Cardiac muscle cell (in vitro differentiated cells and primary cell): Measurements from ENCODE around the gene PTGDR. TPM values are rescaled to one million over a fixed set of nuclear protein-coding genes. Genes with fewer than 3 reads are reported as not detected.

ENCODE experiments used
- DNase-seq, 2 donors: peaks; one replicate each; pipeline versions ENCODE4 v3.0.0 to v3.0.0-alpha.2; 2010 to 2017; ENCODE audit warnings: low read depth in 1 of 2, low spot score in 1 of 2
- H3K27ac ChIP-seq: fragments of 200-600 bp; sonication (generic); 2 replicates; pipeline ENCODE4 v1.5.1; 2016
- H3K27me3 ChIP-seq: fragments of 200-600 bp; sonication (generic); 2 replicates; pipeline ENCODE4 v1.6.0; 2016; ENCODE audit warnings: control low read depth
- H3K36me3 ChIP-seq: fragments of 200-600 bp; sonication (generic); 2 replicates; pipeline ENCODE4 v1.5.1; 2016; ENCODE audit warnings: control low read depth
- H3K4me1 ChIP-seq: fragments of 200-600 bp; sonication (generic); 2 replicates; pipeline ENCODE4 v1.8.1; 2017; ENCODE audit warnings: low read depth, mild to moderate bottlenecking, mixed run types
- H3K4me3 ChIP-seq: fragments of 200-600 bp; sonication (generic); 2 replicates; pipeline ENCODE4 v1.5.1; 2016; ENCODE audit warnings: mild to moderate bottlenecking
- H3K9me3 ChIP-seq: fragments of 200-600 bp; sonication (generic); 2 replicates; pipeline ENCODE4 v1.5.1; 2017; ENCODE audit warnings: low read depth, mild to moderate bottlenecking, control low read depth
- polyA plus RNA-seq: library from polyadenylated mRNA; unstranded; fragments of >200 nt; fragmentation: Nextera tagmentation; extraction: Ambion mirVana; gene quantifications from 2 replicates; pipeline ENCODE4 v1.2.1, GENCODE V29; 2016
- total RNA-seq: library from RNA; depleted of rRNA; stranded (reverse); fragments of >200 nt; gene quantifications from 2 replicates; pipeline ENCODE4 v1.2.3, GENCODE V29; 2016
- TF ChIP-seq, protein P1 (sequence below): IDR thresholded peaks from 2 replicates; pipeline ENCODE4 v1.5.1; 2012; ENCODE audit warnings: low read depth, mild to moderate bottlenecking, low read length

The PTGDR gene
- total and polyA plus RNA-seq, 2 experiments from 2014 or later, result not detected

DNA sequence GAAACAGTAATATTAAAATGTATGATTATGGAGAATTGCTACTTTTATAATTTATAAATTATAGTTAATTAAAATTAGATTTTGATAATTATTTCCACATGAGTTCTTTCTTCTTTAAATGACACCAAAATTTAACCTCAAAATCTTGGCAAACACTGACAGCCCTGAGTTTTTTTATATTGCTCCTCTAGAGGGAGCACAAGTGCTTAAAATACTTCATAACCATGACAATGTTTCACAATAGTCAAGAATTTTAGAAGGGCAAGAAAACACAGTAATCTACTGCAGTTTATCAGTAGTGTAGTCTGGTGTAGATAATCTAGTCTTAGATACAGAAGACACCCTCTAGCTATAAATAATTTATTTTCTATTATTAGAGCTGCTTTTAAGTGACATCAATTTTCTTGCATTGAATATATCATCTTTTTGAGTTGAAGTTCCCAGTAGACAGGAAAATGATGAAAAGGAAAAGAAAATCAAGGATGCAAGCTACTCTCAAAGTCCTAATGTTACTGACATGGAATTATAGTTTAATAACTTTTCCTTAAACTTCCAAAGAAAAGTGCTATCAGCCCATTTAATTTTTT, 32.3 kb downstream of the PTGDR start:
- peak; percentile 41 to 74 for DNase-seq
- Histone ChIP-seq H3K27me3 (no peaks in the 10 kb centered on the region), H3K27ac (no peak overlapping the region), H3K9me3 (no peaks in the 10 kb centered on the region), H3K4me3 (no peak overlapping the region), H3K4me1 (no peaks in the 10 kb centered on the region), H3K36me3 (no peaks in the 10 kb centered on the region)
- TF ChIP-seq, protein P1, sequence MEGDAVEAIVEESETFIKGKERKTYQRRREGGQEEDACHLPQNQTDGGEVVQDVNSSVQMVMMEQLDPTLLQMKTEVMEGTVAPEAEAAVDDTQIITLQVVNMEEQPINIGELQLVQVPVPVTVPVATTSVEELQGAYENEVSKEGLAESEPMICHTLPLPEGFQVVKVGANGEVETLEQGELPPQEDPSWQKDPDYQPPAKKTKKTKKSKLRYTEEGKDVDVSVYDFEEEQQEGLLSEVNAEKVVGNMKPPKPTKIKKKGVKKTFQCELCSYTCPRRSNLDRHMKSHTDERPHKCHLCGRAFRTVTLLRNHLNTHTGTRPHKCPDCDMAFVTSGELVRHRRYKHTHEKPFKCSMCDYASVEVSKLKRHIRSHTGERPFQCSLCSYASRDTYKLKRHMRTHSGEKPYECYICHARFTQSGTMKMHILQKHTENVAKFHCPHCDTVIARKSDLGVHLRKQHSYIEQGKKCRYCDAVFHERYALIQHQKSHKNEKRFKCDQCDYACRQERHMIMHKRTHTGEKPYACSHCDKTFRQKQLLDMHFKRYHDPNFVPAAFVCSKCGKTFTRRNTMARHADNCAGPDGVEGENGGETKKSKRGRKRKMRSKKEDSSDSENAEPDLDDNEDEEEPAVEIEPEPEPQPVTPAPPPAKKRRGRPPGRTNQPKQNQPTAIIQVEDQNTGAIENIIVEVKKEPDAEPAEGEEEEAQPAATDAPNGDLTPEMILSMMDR, result peak; percentile 59

DNA sequence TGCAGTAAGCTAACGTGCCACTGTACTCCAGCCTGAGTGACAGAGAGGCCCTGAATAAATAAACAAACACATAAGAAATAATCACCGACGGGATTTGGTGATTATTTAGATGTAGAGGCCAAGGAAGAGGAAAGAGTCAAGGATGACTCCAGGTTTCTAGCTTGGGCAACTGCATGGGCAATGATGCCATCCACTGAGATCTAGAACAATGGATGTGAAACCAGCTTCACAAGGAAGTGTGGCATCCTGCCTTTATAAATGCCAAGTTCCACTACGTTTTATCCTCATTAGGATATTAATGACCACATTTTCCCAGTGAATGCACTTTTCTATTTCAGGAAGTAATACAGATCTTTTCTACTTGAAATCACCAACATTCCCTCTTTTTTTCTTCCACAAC, 35.7 kb downstream of the PTGDR start:
- Histone ChIP-seq H3K27ac (no peak overlapping the region), H3K4me1 (no peaks in the 10 kb centered on the region), H3K36me3 (no peaks in the 10 kb centered on the region), H3K4me3 (no peak overlapping the region), H3K9me3 (no peaks in the 10 kb centered on the region), H3K27me3 (peaks cover 5% of the 10 kb centered on the region)
- no peak for DNase-seq
- TF ChIP-seq, protein P1, result no peak

DNA sequence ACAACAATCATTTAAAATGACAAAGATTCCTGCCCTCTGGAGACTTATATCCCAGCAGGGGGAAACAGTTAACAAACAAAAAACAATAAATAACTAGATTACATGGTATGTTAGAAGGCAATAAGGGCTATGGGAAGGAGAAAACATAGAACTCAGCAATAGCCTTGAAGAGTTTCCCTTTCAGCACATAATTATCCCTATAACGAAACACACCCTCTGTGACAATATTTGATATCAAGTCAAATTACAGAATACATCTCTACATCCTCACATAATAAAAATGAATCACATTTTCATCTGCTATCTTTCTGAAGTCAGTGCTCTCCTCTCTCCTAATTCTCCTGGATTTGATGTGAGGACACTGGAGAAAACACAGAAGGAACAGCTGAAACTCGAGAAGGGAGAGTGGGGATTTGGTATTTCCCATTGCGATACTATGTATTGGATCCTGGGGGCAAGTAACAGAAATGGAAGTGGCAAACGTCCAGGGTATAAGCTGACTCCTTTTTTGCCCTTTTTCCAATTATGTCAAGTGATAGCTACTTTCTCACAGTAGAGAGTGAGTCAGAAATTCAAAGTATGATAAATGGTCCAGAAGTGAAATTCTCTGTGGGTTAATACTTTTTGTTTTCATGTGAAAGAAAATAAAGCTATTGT, 36.9 kb downstream of the PTGDR start:
- no peaks in the 10 kb centered on the region for H3K9me3 ChIP-seq
- H3K27ac ChIP-seq, result no peak overlapping the region
- H3K4me3 ChIP-seq, result no peak overlapping the region
- H3K27me3 ChIP-seq, result peaks cover 12% of the 10 kb centered on the region
- TF ChIP-seq, protein P1, result no peak
- no peaks in the 10 kb centered on the region for H3K4me1 ChIP-seq
- no peak for DNase-seq
- no peaks in the 10 kb centered on the region for H3K36me3 ChIP-seq

DNA sequence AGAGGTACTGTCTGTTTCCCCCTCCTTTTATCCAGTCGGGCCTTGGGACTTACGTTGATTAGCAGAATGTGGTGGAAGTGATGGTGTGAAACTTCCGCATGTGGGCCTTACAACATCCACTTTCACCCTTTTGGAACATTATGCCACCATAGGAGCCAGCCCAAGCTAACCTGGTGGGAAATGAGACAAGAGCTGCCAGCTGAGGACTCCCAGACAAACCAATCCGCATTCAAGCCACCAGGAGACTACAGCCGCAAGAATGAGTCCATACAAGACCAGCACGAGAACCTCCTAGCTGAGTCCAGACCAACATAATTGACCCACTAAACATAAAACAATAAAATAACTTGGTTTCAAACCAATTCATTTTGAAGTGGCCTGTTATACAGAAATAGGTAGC, 37.5 kb downstream of the PTGDR start:
- no peak for DNase-seq
- Histone ChIP-seq H3K9me3 (no peaks in the 10 kb centered on the region), H3K27ac (no peak overlapping the region), H3K27me3 (peaks cover 15% of the 10 kb centered on the region), H3K4me3 (no peak overlapping the region), H3K4me1 (no peaks in the 10 kb centered on the region), H3K36me3 (no peaks in the 10 kb centered on the region)
- TF ChIP-seq, protein P1, result no peak

DNA sequence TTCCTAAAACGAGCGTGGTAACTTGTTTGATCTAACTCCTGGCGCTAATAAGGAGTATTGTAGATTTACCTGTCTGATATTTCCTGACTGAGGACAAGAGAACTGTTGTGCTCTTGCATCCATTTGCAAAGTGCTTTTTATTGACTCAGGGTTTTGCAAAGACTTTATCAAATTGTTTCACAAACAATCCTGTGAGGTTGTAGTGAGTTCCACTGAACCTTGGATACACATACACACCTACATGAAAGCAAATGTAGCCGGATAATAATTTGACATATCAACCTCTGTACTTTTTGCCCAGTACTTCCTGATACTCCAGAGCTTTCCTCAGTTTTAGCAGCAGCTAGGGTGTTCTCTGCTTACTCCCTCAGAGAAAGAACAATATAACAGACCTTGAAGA, 39.9 kb downstream of the PTGDR start:
- no peaks in the 10 kb centered on the region for H3K36me3 ChIP-seq
- H3K27me3 ChIP-seq, result peaks cover 26% of the 10 kb centered on the region
- DNase-seq, result no peak

More for the DNA sequence above, 39.9 kb downstream of the PTGDR start:
- H3K27ac ChIP-seq, result no peak overlapping the region
- H3K4me1 ChIP-seq, result no peaks in the 10 kb centered on the region
- TF ChIP-seq, protein P1, result no peak
- no peak overlapping the region for H3K4me3 ChIP-seq
- no peaks in the 10 kb centered on the region for H3K9me3 ChIP-seq
